Measurements from ENCODE around the gene MYO3B.

Gene MYO3B

GRCh38 chr2:170189757-170190156 is 11.8 kb downstream of the MYO3B start:
- CTCF ChIA-PET = no interaction called here

GRCh38 chr2:170190172-170190571 is 12.2 kb downstream of the MYO3B start:
- ChIA-PET CTCF (no interaction called here), POLR2A (no interaction called here)
- TF ChIP-seq L3MBTL2 (conservative IDR thresholded peaks at IDR 0.05) (no peak), TARDBP (IDR thresholded peaks at IDR 0.05) (no peak), SUZ12 (IDR thresholded peaks at IDR 0.05) (no peak), NFRKB (IDR thresholded peaks at IDR 0.05) (no peak), LEF1 (IDR thresholded peaks at IDR 0.05; ENCODE audit: borderline replicate concordance) (no peak), FOXK2 (IDR thresholded peaks at IDR 0.05) (no peak), FOXA1 (IDR thresholded peaks at IDR 0.05) (no peak), CTBP1 (IDR thresholded peaks at IDR 0.05; ENCODE audit: borderline replicate concordance) (no peak), ARNT (IDR thresholded peaks at IDR 0.05) (no peak), ELF4 (IDR thresholded peaks at IDR 0.05) (no peak)
- TF ChIP-seq, protein P1, sequence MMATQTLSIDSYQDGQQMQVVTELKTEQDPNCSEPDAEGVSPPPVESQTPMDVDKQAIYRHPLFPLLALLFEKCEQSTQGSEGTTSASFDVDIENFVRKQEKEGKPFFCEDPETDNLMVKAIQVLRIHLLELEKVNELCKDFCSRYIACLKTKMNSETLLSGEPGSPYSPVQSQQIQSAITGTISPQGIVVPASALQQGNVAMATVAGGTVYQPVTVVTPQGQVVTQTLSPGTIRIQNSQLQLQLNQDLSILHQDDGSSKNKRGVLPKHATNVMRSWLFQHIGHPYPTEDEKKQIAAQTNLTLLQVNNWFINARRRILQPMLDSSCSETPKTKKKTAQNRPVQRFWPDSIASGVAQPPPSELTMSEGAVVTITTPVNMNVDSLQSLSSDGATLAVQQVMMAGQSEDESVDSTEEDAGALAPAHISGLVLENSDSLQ (IDR thresholded peaks at IDR 0.05) = no peak

More at GRCh38 chr2:170189757-170190156, 11.8 kb downstream of the MYO3B start:
- TF ChIP-seq NFRKB (IDR thresholded peaks at IDR 0.05) (no peak), FOXA1 (IDR thresholded peaks at IDR 0.05) (no peak), BHLHE40 (IDR thresholded peaks at IDR 0.05; ENCODE audit: borderline replicate concordance) (no peak), CTBP1 (IDR thresholded peaks at IDR 0.05; ENCODE audit: borderline replicate concordance) (no peak), SUZ12 (IDR thresholded peaks at IDR 0.05) (no peak), ZNF384 (IDR thresholded peaks at IDR 0.05) (no peak), HDGF (IDR thresholded peaks at IDR 0.05; ENCODE audit: borderline replicate concordance) (no peak), SP1 (IDR thresholded peaks at IDR 0.05) (no peak), TARDBP (IDR thresholded peaks at IDR 0.05) (no peak), FOXK2 (IDR thresholded peaks at IDR 0.05) (no peak)
- TF ChIP-seq, protein P1 (IDR thresholded peaks at IDR 0.05) = no peak
- POLR2A ChIA-PET = no interaction called here
- DNase-seq (ENCODE audit: extremely low spot score) = no peak

GRCh38 chr2:170191166-170191866 is 13.4 kb downstream of the MYO3B start:
- TF ChIP-seq SUZ12 (IDR thresholded peaks at IDR 0.05) = no peak
- no peak for TF ChIP-seq LEF1 (IDR thresholded peaks at IDR 0.05; ENCODE audit: borderline replicate concordance)
- no peak for TF ChIP-seq BHLHE40 (IDR thresholded peaks at IDR 0.05; ENCODE audit: borderline replicate concordance)
- no peak for TF ChIP-seq CTBP1 (IDR thresholded peaks at IDR 0.05; ENCODE audit: borderline replicate concordance)
- TF ChIP-seq, protein P1 (IDR thresholded peaks at IDR 0.05) = no peak
- no peak for TF ChIP-seq FOXK2 (IDR thresholded peaks at IDR 0.05)
- TF ChIP-seq NFRKB (IDR thresholded peaks at IDR 0.05) = no peak
- TF ChIP-seq ZNF384 (IDR thresholded peaks at IDR 0.05) = no peak
- TF ChIP-seq TARDBP (IDR thresholded peaks at IDR 0.05) = no peak
- TF ChIP-seq SP1 (IDR thresholded peaks at IDR 0.05) = no peak
- no peak for TF ChIP-seq L3MBTL2 (conservative IDR thresholded peaks at IDR 0.05)
- no peak for TF ChIP-seq FOXM1 (IDR thresholded peaks at IDR 0.05; ENCODE audit: borderline replicate concordance)
- no peak for TF ChIP-seq ELF4 (IDR thresholded peaks at IDR 0.05)
- TF ChIP-seq ARNT (IDR thresholded peaks at IDR 0.05) = no peak
- no peak for TF ChIP-seq FOXA1 (IDR thresholded peaks at IDR 0.05)
- TF ChIP-seq HDGF (IDR thresholded peaks at IDR 0.05; ENCODE audit: borderline replicate concordance) = no peak
- CTCF ChIA-PET = interaction anchor here (0.8 kb wide), 1 partner anchor 682 kb away, joined by 3 read pairs; no protein-coding TSS in a partner anchor
- POLR2A ChIA-PET = no interaction called here
- no peak for DNase-seq (ENCODE audit: extremely low spot score)

More at GRCh38 chr2:170190172-170190571, 12.2 kb downstream of the MYO3B start:
- DNase-seq (ENCODE audit: extremely low spot score) = no peak

DNA sequence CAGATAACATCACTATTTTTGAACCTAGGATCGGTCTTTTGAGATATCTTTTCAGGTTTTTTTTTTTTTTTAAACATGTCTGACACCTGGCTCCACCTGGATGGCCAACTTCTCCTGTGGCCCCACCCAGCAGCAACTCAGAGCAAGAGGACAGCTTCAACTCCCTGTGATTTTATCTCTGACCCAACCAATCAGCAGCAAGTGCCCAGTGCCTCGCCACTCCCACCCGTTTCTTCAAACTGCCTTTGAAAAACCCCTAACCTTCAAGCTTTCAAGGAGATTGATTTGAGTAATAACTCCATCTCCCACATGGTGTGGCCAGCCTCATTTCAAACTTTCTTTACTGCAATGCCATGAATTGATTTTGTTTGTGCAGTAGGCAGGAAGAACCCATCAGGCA is 19.0 kb downstream of the MYO3B start:
- TF ChIP-seq, protein P1 (IDR thresholded peaks at IDR 0.05) = no peak
- TF ChIP-seq FOXA1 (IDR thresholded peaks at IDR 0.05) = no peak
- no peak for TF ChIP-seq ZNF384 (IDR thresholded peaks at IDR 0.05)
- TF ChIP-seq SP1 (IDR thresholded peaks at IDR 0.05) = no peak
- no peak for TF ChIP-seq FOXM1 (IDR thresholded peaks at IDR 0.05; ENCODE audit: borderline replicate concordance)
- TF ChIP-seq NFRKB (IDR thresholded peaks at IDR 0.05) = no peak
- no peak for TF ChIP-seq ELF4 (IDR thresholded peaks at IDR 0.05)
- no peak for TF ChIP-seq SUZ12 (IDR thresholded peaks at IDR 0.05)
- TF ChIP-seq ARNT (IDR thresholded peaks at IDR 0.05) = no peak
- TF ChIP-seq BHLHE40 (IDR thresholded peaks at IDR 0.05; ENCODE audit: borderline replicate concordance) = no peak
- no peak for TF ChIP-seq LEF1 (IDR thresholded peaks at IDR 0.05; ENCODE audit: borderline replicate concordance)
- TF ChIP-seq TARDBP (IDR thresholded peaks at IDR 0.05) = no peak
- TF ChIP-seq HDGF (IDR thresholded peaks at IDR 0.05; ENCODE audit: borderline replicate concordance) = no peak
- no peak for TF ChIP-seq L3MBTL2 (conservative IDR thresholded peaks at IDR 0.05)
- no peak for TF ChIP-seq FOXK2 (IDR thresholded peaks at IDR 0.05)
- POLR2A ChIA-PET = no interaction called here
- CTCF ChIA-PET = no interaction called here
- DNase-seq (ENCODE audit: extremely low spot score) = no peak

GRCh38 chr2:170201275-170201674 is 23.3 kb downstream of the MYO3B start:
- ChIA-PET POLR2A (no interaction called here), CTCF (no interaction called here)
- TF ChIP-seq, protein P1 (IDR thresholded peaks at IDR 0.05) = no peak
- TF ChIP-seq CTBP1 (IDR thresholded peaks at IDR 0.05; ENCODE audit: borderline replicate concordance) = no peak
- TF ChIP-seq L3MBTL2 (conservative IDR thresholded peaks at IDR 0.05) = no peak
- TF ChIP-seq ZNF384 (IDR thresholded peaks at IDR 0.05) = no peak
- TF ChIP-seq SP1 (IDR thresholded peaks at IDR 0.05) = no peak
- DNase-seq (ENCODE audit: extremely low spot score) = no peak
